PC-9 (cell line): Measurements from ENCODE around the gene SLPI. TPM values are rescaled to one million over a fixed set of nuclear protein-coding genes. Genes with fewer than 3 reads are reported as not detected.

Source experiments
- BruUV-seq: library from RNA; stranded (reverse); fragments of 400-500 nt; replicated peaks from 2 replicates; lab custom pipeline; 2021; lab: Mats Ljungman, UMichigan
- CTCF ChIA-PET: fragments of 300-600 bp; sonication (Branson Sonifier 250); formaldehyde crosslinking; loops from one replicate; lab custom pipeline; 2022; ENCODE audit warnings: antibody characterized with exemption; lab: Charles Lee
- POLR2A ChIA-PET: fragments of 300-600 bp; sonication (Branson Sonifier 250); formaldehyde crosslinking; loops from one replicate; lab custom pipeline; 2022; ENCODE audit warnings: antibody characterized with exemption; ENCODE audit not compliant: unreplicated experiment; lab: Charles Lee
- DNase-seq, 2 experiments: peaks; one replicate each; pipeline versions ENCODE4 v3.0.0 to v3.0.0-alpha.2; 2015 to 2022; ENCODE audit warnings: mixed read lengths in 1 of 2
- H2AFZ ChIP-seq: fragments of 200-600 bp; sonication (generic); 2 replicates; pipeline ENCODE4 v1.8.1; 2017; ENCODE audit warnings: antibody characterized with exemption
- H3F3A ChIP-seq: fragments of 200-600 bp; sonication (generic); 2 replicates; pipeline ENCODE4 v1.8.1; 2017; ENCODE audit warnings: antibody characterized with exemption, mild to moderate bottlenecking, low read depth; ENCODE audit not compliant: insufficient read depth
- H3K27ac ChIP-seq: fragments of 200-600 bp; sonication (generic); 2 replicates; pipeline ENCODE4 v1.6.1; 2016; ENCODE audit warnings: mixed run types
- H3K27me3 ChIP-seq: fragments of 200-600 bp; sonication (generic); 2 replicates; pipeline ENCODE4 v1.6.1; 2016; ENCODE audit warnings: low read depth, mixed run types; ENCODE audit not compliant: insufficient read depth
- H3K36me3 ChIP-seq: fragments of 200-600 bp; sonication (generic); 2 replicates; pipeline ENCODE4 v1.6.1; 2016; ENCODE audit warnings: low read depth, mixed run types
- H3K4me1 ChIP-seq: fragments of 200-600 bp; sonication (generic); replicated peaks from 2 replicates; pipeline ENCODE4 v1.6.1; 2016; ENCODE audit warnings: mixed run types; ENCODE audit not compliant: insufficient read depth
- H3K4me2 ChIP-seq: fragments of 200-600 bp; sonication (generic); 2 replicates; pipeline ENCODE4 v1.6.1; 2017; ENCODE audit warnings: mixed run types
- H3K4me3 ChIP-seq: fragments of 200-600 bp; sonication (generic); 2 replicates; pipeline ENCODE4 v1.6.1; 2016; ENCODE audit warnings: mixed run types
- H3K79me2 ChIP-seq: fragments of 200-600 bp; sonication (generic); 2 replicates; pipeline ENCODE4 v1.6.1; 2017; ENCODE audit warnings: low read depth, mixed run types
- H3K9me2 ChIP-seq: fragments of 200-600 bp; sonication (generic); 2 replicates; pipeline ENCODE4 v1.8.1; 2017; ENCODE audit warnings: mild to moderate bottlenecking; ENCODE audit not compliant: insufficient read depth
- H3K9me3 ChIP-seq: fragments of 200-600 bp; sonication (generic); 2 replicates; pipeline ENCODE4 v1.8.1; 2016; ENCODE audit warnings: low read depth; ENCODE audit not compliant: insufficient read depth
- H4K20me1 ChIP-seq: fragments of 200-600 bp; sonication (generic); 2 replicates; pipeline ENCODE4 v1.8.1; 2017; ENCODE audit not compliant: insufficient read depth
- EZH2 ChIP-seq: fragments of 200-600 bp; sonication (generic); IDR thresholded peaks from 2 replicates; pipeline ENCODE4 v1.8.0; 2017; ENCODE audit warnings: antibody characterized with exemption, low read depth
- intact Hi-C: fragments of 100-400 bp; cut with micrococcal nuclease; formaldehyde crosslinking; loops from one replicate; pipeline ENCODE4 v1.10.0; 2022; ENCODE audit not compliant: unreplicated experiment
- total RNA-seq: library from RNA; stranded (reverse); gene quantifications from 2 replicates; pipeline ENCODE4 v1.2.3, GENCODE V29; 2021
- TF ChIP-seq, protein P1 (sequence below): fragments of 200-600 bp; sonication (generic); conservative IDR thresholded peaks from 2 replicates; pipeline ENCODE4 v1.6.1; 2017; ENCODE audit warnings: mixed run types, antibody characterized with exemption, mild to moderate bottlenecking, moderate library complexity

The SLPI gene
- total RNA-seq, 1 experiment from 2014 or later: 55.1 TPM

DNA sequence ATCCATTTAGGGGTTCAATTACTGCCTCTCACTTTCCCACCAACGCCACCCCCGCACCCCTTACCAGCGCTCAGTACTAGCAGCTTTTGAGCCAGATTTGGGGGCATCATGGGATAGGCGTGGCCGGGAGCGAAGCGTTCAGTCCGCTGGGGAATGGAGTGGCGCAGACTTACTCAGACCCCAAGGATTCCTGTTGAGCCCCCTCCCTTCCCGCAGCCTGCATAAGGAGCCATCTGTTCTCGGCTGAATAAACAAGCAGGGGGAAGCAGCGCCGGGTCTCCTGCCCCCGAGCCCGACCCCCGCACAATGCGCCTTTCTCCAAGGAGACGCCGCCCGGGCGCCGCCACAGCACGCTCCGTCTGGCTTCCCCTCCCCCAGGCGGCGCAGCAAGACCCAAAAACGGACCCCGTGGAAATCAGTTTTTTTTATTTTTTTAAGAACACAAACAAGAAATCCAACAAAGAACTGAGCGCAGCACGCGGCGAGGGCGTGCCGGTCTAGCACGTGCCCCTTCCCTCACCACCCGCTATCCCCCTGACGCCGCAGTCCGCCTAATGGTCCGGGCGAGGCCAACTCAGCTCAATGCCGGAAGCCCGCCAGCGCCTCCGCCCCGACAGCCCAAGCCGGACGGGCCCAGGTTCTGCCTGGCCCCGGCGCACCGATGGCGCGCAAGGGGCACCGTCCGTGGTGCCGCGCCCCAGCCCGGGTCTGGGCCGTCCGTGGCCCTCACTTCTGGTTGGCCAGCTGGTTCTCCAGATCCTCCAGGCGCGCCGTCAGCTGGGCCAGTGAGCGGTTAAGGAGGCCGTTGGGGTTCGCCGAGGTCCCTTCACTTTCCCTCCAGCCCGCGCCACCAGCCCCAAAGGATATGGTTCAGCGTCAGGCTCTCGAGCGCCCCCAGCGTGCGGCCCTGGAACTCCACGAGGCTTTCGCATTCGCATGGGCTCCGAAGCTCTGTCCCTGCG lies 39.0 kb upstream of the SLPI start:
- TSS peak; percentile 47 for BruUV-seq

DNA sequence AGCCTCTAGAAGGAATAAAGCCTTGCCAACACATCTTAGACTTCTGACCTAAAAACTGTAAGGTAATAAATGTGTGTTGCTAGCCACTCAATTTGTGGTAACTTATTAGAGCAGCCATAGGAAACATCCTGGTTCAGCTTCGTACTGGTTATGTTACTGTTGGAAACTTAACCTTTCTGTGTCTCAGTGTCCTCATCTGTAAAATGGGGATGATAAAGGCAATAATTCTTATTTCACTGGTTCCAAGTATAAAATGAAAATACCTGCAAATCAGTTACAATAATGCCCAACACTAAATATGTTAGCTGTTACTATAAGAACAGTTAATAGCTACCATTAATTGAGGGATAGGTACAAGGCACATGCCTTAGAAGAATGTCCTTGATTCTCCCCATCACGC lies 38.0 kb upstream of the SLPI start:
- no peaks in the 10 kb centered on the region for H3K36me3 ChIP-seq
- 0 out of 2 replicates have a peak, but pooled peaks cover 5% of the 10 kb centered on the region for H3K9me3 ChIP-seq
- no peaks in the 10 kb centered on the region for H3K79me2 ChIP-seq
- no peaks in the 10 kb centered on the region for H3K27me3 ChIP-seq
- intact Hi-C loops: loop anchor here (5.0 to 10.0 kb wide), 2 partner anchors 380 to 608 kb away; partner anchors contain the start of gene PABPC1L
- no peak for DNase-seq
- H3K4me2 ChIP-seq: no peak overlapping the region
- H2AFZ ChIP-seq: no peak overlapping the region
- ChIA-PET POLR2A (interaction anchor here (0.6 to 1.0 kb wide), 2 partner anchors 56 to 382 kb away, joined by 3 to 5 read pairs; partner anchors contain the start of genes PABPC1L and SDC4), CTCF (interaction anchor here (0.6 to 4.4 kb wide), 9 partner anchors 10 to 479 kb away, joined by 3 to 19 read pairs (median 6); no protein-coding TSS in a partner anchor)
- no peak for TF ChIP-seq EZH2
- TF ChIP-seq, protein P1, sequence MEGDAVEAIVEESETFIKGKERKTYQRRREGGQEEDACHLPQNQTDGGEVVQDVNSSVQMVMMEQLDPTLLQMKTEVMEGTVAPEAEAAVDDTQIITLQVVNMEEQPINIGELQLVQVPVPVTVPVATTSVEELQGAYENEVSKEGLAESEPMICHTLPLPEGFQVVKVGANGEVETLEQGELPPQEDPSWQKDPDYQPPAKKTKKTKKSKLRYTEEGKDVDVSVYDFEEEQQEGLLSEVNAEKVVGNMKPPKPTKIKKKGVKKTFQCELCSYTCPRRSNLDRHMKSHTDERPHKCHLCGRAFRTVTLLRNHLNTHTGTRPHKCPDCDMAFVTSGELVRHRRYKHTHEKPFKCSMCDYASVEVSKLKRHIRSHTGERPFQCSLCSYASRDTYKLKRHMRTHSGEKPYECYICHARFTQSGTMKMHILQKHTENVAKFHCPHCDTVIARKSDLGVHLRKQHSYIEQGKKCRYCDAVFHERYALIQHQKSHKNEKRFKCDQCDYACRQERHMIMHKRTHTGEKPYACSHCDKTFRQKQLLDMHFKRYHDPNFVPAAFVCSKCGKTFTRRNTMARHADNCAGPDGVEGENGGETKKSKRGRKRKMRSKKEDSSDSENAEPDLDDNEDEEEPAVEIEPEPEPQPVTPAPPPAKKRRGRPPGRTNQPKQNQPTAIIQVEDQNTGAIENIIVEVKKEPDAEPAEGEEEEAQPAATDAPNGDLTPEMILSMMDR: no peak
- peaks cover 28% of the 10 kb centered on the region; the same call in 1 of the 2 replicates for H3F3A ChIP-seq
- BruUV-seq: no TSS peak
- no peak overlapping the region for H3K27ac ChIP-seq
- H3K4me1 ChIP-seq: peaks cover 15% of the 10 kb centered on the region
- no peaks in the 10 kb centered on the region for H3K9me2 ChIP-seq
- no peaks in the 10 kb centered on the region for H4K20me1 ChIP-seq
- H3K4me3 ChIP-seq: no peak overlapping the region

More for the DNA sequence above, 39.0 kb upstream of the SLPI start:
- TF ChIP-seq, protein P1: peak; percentile 97
- TF ChIP-seq EZH2: no peak
- no peaks in the 10 kb centered on the region for H3K9me2 ChIP-seq
- peak overlapping the region; percentile 60 for H3K4me3 ChIP-seq
- H3K4me1 ChIP-seq: peaks cover 15% of the 10 kb centered on the region
- ChIA-PET CTCF (interaction anchor here (0.6 to 4.4 kb wide), 18 partner anchors 9 to 447 kb away, joined by 3 to 19 read pairs (median 6); partner anchors contain the start of gene PI3), POLR2A (interaction anchor here (0.6 to 1.1 kb wide), 5 partner anchors 19 to 563 kb away, joined by 4 to 27 read pairs (median 4); no protein-coding TSS in a partner anchor)
- intact Hi-C loops: loop anchor here (1.0 to 10.0 kb wide), 3 partner anchors 198 to 609 kb away; partner anchors contain the start of gene PABPC1L
- H2AFZ ChIP-seq: peak overlapping the region; percentile 94
- peaks cover 24% of the 10 kb centered on the region; the same call in 1 of the 2 replicates for H3F3A ChIP-seq
- no peaks in the 10 kb centered on the region for H3K79me2 ChIP-seq
- H4K20me1 ChIP-seq: no peaks in the 10 kb centered on the region
- H3K4me2 ChIP-seq: peak overlapping the region; percentile 91
- no peak overlapping the region for H3K27ac ChIP-seq
- no peaks in the 10 kb centered on the region for H3K27me3 ChIP-seq
- H3K36me3 ChIP-seq: no peaks in the 10 kb centered on the region
- H3K9me3 ChIP-seq: 0 out of 2 replicates have a peak, but pooled peaks cover 5% of the 10 kb centered on the region
- DNase-seq: peak; percentile 61 to 91

DNA sequence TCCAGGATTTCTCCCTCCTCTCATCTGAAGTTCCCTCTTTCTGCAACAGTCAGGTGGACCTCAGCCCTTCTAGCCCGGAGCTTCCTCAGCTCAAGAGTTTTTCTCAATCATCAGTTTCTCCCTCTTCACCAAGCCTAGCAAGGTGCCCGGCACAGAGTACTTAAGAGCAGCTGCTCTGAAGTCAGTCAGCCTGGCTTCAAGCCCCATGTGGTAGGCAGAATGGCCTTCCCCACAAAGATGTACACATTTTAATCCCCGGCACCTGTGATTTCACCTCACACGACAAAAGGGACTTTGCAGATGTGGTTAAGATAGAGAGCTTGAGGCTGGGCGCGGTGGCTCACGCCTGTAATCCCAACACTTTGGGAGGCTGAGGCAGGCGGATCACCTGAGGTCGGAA lies 37.2 kb upstream of the SLPI start:
- Histone ChIP-seq H3K4me1 (peaks cover 15% of the 10 kb centered on the region), H4K20me1 (no peaks in the 10 kb centered on the region), H3K9me2 (no peaks in the 10 kb centered on the region), H3K9me3 (0 out of 2 replicates have a peak, but pooled peaks cover 5% of the 10 kb centered on the region), H3K36me3 (no peaks in the 10 kb centered on the region), H3K4me3 (no peak overlapping the region), H3K27me3 (no peaks in the 10 kb centered on the region), H3F3A (peaks cover 28% of the 10 kb centered on the region; the same call in 1 of the 2 replicates), H2AFZ (no peak overlapping the region), H3K79me2 (no peaks in the 10 kb centered on the region), H3K27ac (no peak overlapping the region), H3K4me2 (no peak overlapping the region)
- TF ChIP-seq, protein P1: no peak
- TF ChIP-seq EZH2: no peak
- BruUV-seq: no TSS peak
- intact Hi-C loops: loop anchor here (1.0 to 10.0 kb wide), 7 partner anchors 37 to 607 kb away; partner anchors contain the start of genes PABPC1L and SLPI
- ChIA-PET CTCF (interaction anchor here (0.6 to 4.4 kb wide), 8 partner anchors 11 to 697 kb away, joined by 3 to 19 read pairs (median 4); no protein-coding TSS in a partner anchor), POLR2A (interaction anchor here (0.6 to 1.0 kb wide), 4 partner anchors 57 to 527 kb away, joined by 3 to 5 read pairs (median 3); partner anchors contain the start of genes PABPC1L, SDC4 and SYS1)
- no peak for DNase-seq
